Activated T-cell treated with anti-CD3 and anti-CD28 coated beads, Interleukin-2, amount 50 U/mL, for 72 hours (primary cell): ENCODE measurements around the gene KLHL25. TPM values are rescaled to one million over a fixed set of nuclear protein-coding genes. Genes with fewer than 3 reads are reported as not detected.
A peak's percentile ranks its signal among the peaks of the same experiment; 100 is the strongest.
"Not testable (repeated sequence)": the region's sequence is repeated elsewhere in the genome, so short reads cannot be mapped to it uniquely, and the experiment has no call there.

Source experiments
- ATAC-seq, 2 donors: fragments of 150-1000 bp; cut with Tn5 transposase; replicated peaks in 1 of 2; 2 replicates each; pipeline ENCODE4 v1.10.0; 2021; ENCODE audit warnings: moderate library complexity in 2 of 2, mild to moderate bottlenecking in 1 of 2
- DNase-seq, 2 donors: peaks; one replicate each; pipeline ENCODE4 v3.0.0; 2021 to 2022; ENCODE audit warnings: mixed read lengths in 1 of 2
- H3K27ac Mint-ChIP-seq: one replicate; pipeline ENCODE4 v1.8.0; 2022; ENCODE audit warnings: mild to moderate bottlenecking, moderate library complexity, mixed read lengths
- H3K27me3 Mint-ChIP-seq: one replicate; pipeline ENCODE4 v1.8.0; 2022; ENCODE audit warnings: low read depth, mixed read lengths
- H3K36me3 Mint-ChIP-seq, 2 donors: one replicate each; pipeline ENCODE4 v1.8.0; 2022; ENCODE audit warnings: mixed read lengths in 2 of 2, mild to moderate bottlenecking in 1 of 2; ENCODE audit not compliant: insufficient read depth in 2 of 2
- H3K4me1 Mint-ChIP-seq: one replicate; pipeline ENCODE4 v1.8.0; 2022; ENCODE audit warnings: low read depth, mixed read lengths
- H3K4me3 Mint-ChIP-seq, 2 donors: one replicate each; pipeline ENCODE4 v1.8.0; 2022; ENCODE audit warnings: mild to moderate bottlenecking in 2 of 2, mixed read lengths in 2 of 2, moderate library complexity in 2 of 2
- H3K9me3 Mint-ChIP-seq, 2 donors: one replicate each; pipeline ENCODE4 v1.8.0; 2022; ENCODE audit warnings: mixed read lengths in 2 of 2
- total RNA-seq, 2 donors: library from RNA; stranded (reverse); gene quantifications; one replicate each; pipeline ENCODE4 v1.2.3, GENCODE V29; 2022

KLHL25 gene
- total RNA-seq, 2 donors from 2014 or later = 4.4 to 6.2 TPM

- H3K27ac Mint-ChIP-seq = peak overlapping the region; percentile 68
- no peaks in the 10 kb centered on the region for H3K9me3 Mint-ChIP-seq
- no peaks in the 10 kb centered on the region for H3K4me1 Mint-ChIP-seq
- ATAC-seq (no peak), DNase-seq (no peak)
- H3K4me3 Mint-ChIP-seq = no peak overlapping the region
- peaks cover 6% of the 10 kb centered on the region for H3K27me3 Mint-ChIP-seq
- H3K36me3 Mint-ChIP-seq = no peaks in the 10 kb centered on the region
Measured at GRCh38 chr15:85828126-85828525, 33.4 kb upstream of the KLHL25 start.

- no peaks in the 10 kb centered on the region for H3K4me1 Mint-ChIP-seq
- no peaks in the 10 kb centered on the region for H3K9me3 Mint-ChIP-seq
- no peak overlapping the region for H3K4me3 Mint-ChIP-seq
- H3K27me3 Mint-ChIP-seq = peaks cover 6% of the 10 kb centered on the region
- ATAC-seq = no peak
- no peak overlapping the region for H3K27ac Mint-ChIP-seq
- DNase-seq = no peak
- no peaks in the 10 kb centered on the region for H3K36me3 Mint-ChIP-seq
Measured at GRCh38 chr15:85826756-85827515, 32.2 kb upstream of the KLHL25 start.

- Mint-ChIP-seq H3K9me3 (no peaks in the 10 kb centered on the region), H3K27me3 (peaks cover 6% of the 10 kb centered on the region), H3K36me3 (no peaks in the 10 kb centered on the region), H3K4me1 (no peaks in the 10 kb centered on the region), H3K4me3 (no peak overlapping the region), H3K27ac (no peak overlapping the region)
- ATAC-seq = no peak
- no peak for DNase-seq
Measured at GRCh38 chr15:85825719-85826118, 31.0 kb upstream of the KLHL25 start.

- DNase-seq = no peak
- no peaks in the 10 kb centered on the region for H3K4me1 Mint-ChIP-seq
- peaks cover 6% of the 10 kb centered on the region for H3K27me3 Mint-ChIP-seq
- no peak for ATAC-seq
- no peak overlapping the region for H3K27ac Mint-ChIP-seq
- no peaks in the 10 kb centered on the region for H3K9me3 Mint-ChIP-seq
- H3K4me3 Mint-ChIP-seq = no peak overlapping the region
- H3K36me3 Mint-ChIP-seq = no peaks in the 10 kb centered on the region
Measured at GRCh38 chr15:85825118-85825517, 30.4 kb upstream of the KLHL25 start.

GRCh38 chr15:85821545-85821944 is 26.8 kb upstream of the KLHL25 start:
- Mint-ChIP-seq H3K27me3 (peaks cover 6% of the 10 kb centered on the region), H3K4me3 (no peak overlapping the region), H3K4me1 (no peaks in the 10 kb centered on the region), H3K27ac (no peak overlapping the region), H3K36me3 (no peaks in the 10 kb centered on the region), H3K9me3 (no peaks in the 10 kb centered on the region)
- no peak for DNase-seq
- ATAC-seq = no peak

GRCh38 chr15:85819938-85820337 is 25.2 kb upstream of the KLHL25 start:
- no peaks in the 10 kb centered on the region for H3K4me1 Mint-ChIP-seq
- H3K9me3 Mint-ChIP-seq = no peaks in the 10 kb centered on the region
- H3K27ac Mint-ChIP-seq = no peak overlapping the region
- H3K27me3 Mint-ChIP-seq = peaks cover under 1% of the 10 kb centered on the region
- H3K4me3 Mint-ChIP-seq = no peak overlapping the region
- DNase-seq = no peak
- ATAC-seq = no peak
- H3K36me3 Mint-ChIP-seq = no peaks in the 10 kb centered on the region

- Mint-ChIP-seq H3K27ac (no peak overlapping the region), H3K27me3 (no peaks in the 10 kb centered on the region), H3K4me3 (no peak overlapping the region), H3K4me1 (peaks cover 9% of the 10 kb centered on the region), H3K9me3 (no peaks in the 10 kb centered on the region), H3K36me3 (no peaks in the 10 kb centered on the region)
- ATAC-seq = no peak
- DNase-seq = no peak
Measured at GRCh38 chr15:85813234-85813633, 18.5 kb upstream of the KLHL25 start.

- no peaks in the 10 kb centered on the region for H3K9me3 Mint-ChIP-seq
- H3K4me3 Mint-ChIP-seq = no peak overlapping the region
- no peak overlapping the region for H3K27ac Mint-ChIP-seq
- H3K27me3 Mint-ChIP-seq = no peaks in the 10 kb centered on the region
- H3K4me1 Mint-ChIP-seq = peaks cover 9% of the 10 kb centered on the region
- ATAC-seq = no peak
- no peak for DNase-seq
- no peaks in the 10 kb centered on the region for H3K36me3 Mint-ChIP-seq
Measured at GRCh38 chr15:85810075-85810474, 15.3 kb upstream of the KLHL25 start.

GRCh38 chr15:85805420-85805819 is 10.7 kb upstream of the KLHL25 start:
- DNase-seq = no peak
- ATAC-seq = no peak
- no peaks in the 10 kb centered on the region for H3K4me1 Mint-ChIP-seq
- H3K27me3 Mint-ChIP-seq = no peaks in the 10 kb centered on the region
- H3K4me3 Mint-ChIP-seq = no peak overlapping the region
- no peaks in the 10 kb centered on the region for H3K36me3 Mint-ChIP-seq
- no peak overlapping the region for H3K27ac Mint-ChIP-seq
- no peaks in the 10 kb centered on the region for H3K9me3 Mint-ChIP-seq

- no peak for ATAC-seq
- H3K27me3 Mint-ChIP-seq = no peaks in the 10 kb centered on the region
Measured at GRCh38 chr15:85804481-85805170, 9.9 kb upstream of the KLHL25 start.

GRCh38 chr15:85802617-85803016 is 7.9 kb upstream of the KLHL25 start:
- H3K36me3 Mint-ChIP-seq, H3K27ac Mint-ChIP-seq, H3K9me3 Mint-ChIP-seq, H3K27me3 Mint-ChIP-seq, ATAC-seq, H3K4me1 Mint-ChIP-seq, H3K4me3 Mint-ChIP-seq, DNase-seq: not testable (repeated sequence)

More at GRCh38 chr15:85804481-85805170, 9.9 kb upstream of the KLHL25 start:
- Mint-ChIP-seq H3K4me1 (no peaks in the 10 kb centered on the region), H3K36me3 (no peaks in the 10 kb centered on the region), H3K4me3 (no peak overlapping the region), H3K27ac (no peak overlapping the region), H3K9me3 (no peaks in the 10 kb centered on the region)
- DNase-seq = no peak

- Mint-ChIP-seq H3K4me1 (peaks cover 5% of the 10 kb centered on the region), H3K27ac (no peak overlapping the region), H3K4me3 (no peak overlapping the region), H3K36me3 (no peaks in the 10 kb centered on the region), H3K27me3 (no peaks in the 10 kb centered on the region), H3K9me3 (no peaks in the 10 kb centered on the region)
- no peak for DNase-seq
- no peak for ATAC-seq
Measured at GRCh38 chr15:85800478-85801123, 5.9 kb upstream of the KLHL25 start.

GRCh38 chr15:85796371-85796770 is 1.6 kb upstream of the KLHL25 start:
- not testable (repeated sequence) for H3K4me3 Mint-ChIP-seq, ATAC-seq

More at GRCh38 chr15:85796371-85796770, 1.6 kb upstream of the KLHL25 start:
- H3K9me3 Mint-ChIP-seq, DNase-seq, H3K27ac Mint-ChIP-seq, H3K36me3 Mint-ChIP-seq, H3K27me3 Mint-ChIP-seq: not testable (repeated sequence)
- peaks cover 28% of the 10 kb centered on the region for H3K4me1 Mint-ChIP-seq
